WTC11 (cell line): ENCODE data around the gene SUZ12. TPM values are rescaled to one million over a fixed set of nuclear protein-coding genes. Genes with fewer than 3 reads are reported as not detected.

Experiments used
- ATAC-seq: fragments of 200-7000 bp; cut with Tn5 transposase; 2 replicates; pipeline ENCODE4 v1.10.0; 2021; ENCODE audit warnings: mild to moderate bottlenecking, moderate library complexity
- CTCF ChIA-PET: fragments of 300-600 bp; sonication (Branson Sonifier 250); formaldehyde crosslinking; loops from one replicate; lab custom pipeline; 2021; ENCODE audit warnings: antibody characterized with exemption; lab: Charles Lee
- POLR2A ChIA-PET: fragments of 350-600 bp; sonication (Branson Sonifier 250); formaldehyde crosslinking; loops from one replicate; lab custom pipeline; 2021; ENCODE audit warnings: antibody characterized with exemption; lab: Charles Lee
- DNase-seq: peaks from one replicate; pipeline ENCODE4 v3.0.0; 2021; ENCODE audit warnings: low spot score
- H3K27ac Mint-ChIP-seq: 2 replicates; pipeline ENCODE4 v1.8.0; 2021; ENCODE audit warnings: mixed read lengths
- H3K27me3 Mint-ChIP-seq: 2 replicates; pipeline ENCODE4 v1.8.0; 2021; ENCODE audit warnings: low read depth, mild to moderate bottlenecking, moderate library complexity, mixed read lengths
- H3K36me3 Mint-ChIP-seq: 2 replicates; pipeline ENCODE4 v1.8.0; 2021; ENCODE audit warnings: mixed read lengths
- H3K4me1 Mint-ChIP-seq: 2 replicates; pipeline ENCODE4 v1.8.0; 2022; ENCODE audit warnings: mixed read lengths
- H3K4me3 Mint-ChIP-seq: 2 replicates; pipeline ENCODE4 v1.8.0; 2021; ENCODE audit warnings: mild to moderate bottlenecking, moderate library complexity, mixed read lengths
- H3K9me3 Mint-ChIP-seq: 2 replicates; pipeline ENCODE4 v1.8.0; 2021; ENCODE audit warnings: mixed read lengths
- CDX4 ChIP-seq: fragments of 250-450 bp; sonication (Bioruptor Pico); IDR thresholded peaks from 2 replicates; pipeline ENCODE4 v1.9.0; 2021; ENCODE audit warnings: moderate library complexity, mild to moderate bottlenecking, inconsistent platforms, borderline replicate concordance
- CTCF ChIP-seq: fragments of 200-600 bp; IDR thresholded peaks from 2 replicates; pipeline ENCODE4 v1.8.0; 2022; ENCODE audit warnings: antibody characterized with exemption
- E2F1 ChIP-seq: sonication (generic); formaldehyde crosslinking; IDR thresholded peaks from 2 replicates; pipeline ENCODE4 v1.8.0; 2022; ENCODE audit warnings: mild to moderate bottlenecking, missing genetic modification reagents
- ELF4 ChIP-seq: sonication (generic); formaldehyde crosslinking; IDR thresholded peaks from 2 replicates; pipeline ENCODE4 v1.8.1; 2022; ENCODE audit warnings: low read depth, mild to moderate bottlenecking, moderate library complexity, missing genetic modification reagents
- EMX1 ChIP-seq: fragments of 250-450 bp; sonication (Bioruptor Pico); IDR thresholded peaks from 2 replicates; pipeline ENCODE4 v1.8.0; 2021; ENCODE audit warnings: mild to moderate bottlenecking
- FOXP1 ChIP-seq: sonication (generic); formaldehyde crosslinking; IDR thresholded peaks from 2 replicates; pipeline ENCODE4 v1.8.0; 2022; ENCODE audit warnings: missing genetic modification reagents, mild to moderate bottlenecking, moderate library complexity, borderline replicate concordance
- HMGA2 ChIP-seq: fragments of 250-450 bp; sonication (Bioruptor Pico); IDR thresholded peaks from 2 replicates; pipeline ENCODE4 v1.4.0; 2021; ENCODE audit warnings: mild to moderate bottlenecking, moderate library complexity
- JUN ChIP-seq: sonication (generic); formaldehyde crosslinking; IDR thresholded peaks from 2 replicates; pipeline ENCODE4 v1.8.0; 2023; ENCODE audit warnings: mild to moderate bottlenecking, missing genetic modification reagents
- MAX ChIP-seq: sonication (generic); formaldehyde crosslinking; IDR thresholded peaks from 2 replicates; pipeline ENCODE4 v1.8.0; 2022; ENCODE audit warnings: mild to moderate bottlenecking, missing genetic modification reagents
- MXD4 ChIP-seq: fragments of 250-450 bp; sonication (Bioruptor Pico); IDR thresholded peaks from 2 replicates; pipeline ENCODE4 v1.8.0; 2021; ENCODE audit warnings: mild to moderate bottlenecking, moderate library complexity, borderline replicate concordance
- NFE2L1 ChIP-seq: sonication (generic); formaldehyde crosslinking; IDR thresholded peaks from 2 replicates; pipeline ENCODE4 v1.8.1; 2023; ENCODE audit warnings: missing genetic modification reagents
- NR2C2 ChIP-seq: sonication (generic); formaldehyde crosslinking; IDR thresholded peaks from 2 replicates; pipeline ENCODE4 v1.8.0; 2022; ENCODE audit warnings: mild to moderate bottlenecking, missing genetic modification reagents
- PRDM15 ChIP-seq: sonication (generic); formaldehyde crosslinking; IDR thresholded peaks from 2 replicates; pipeline ENCODE4 v1.8.0; 2022; ENCODE audit warnings: missing genetic modification reagents
- RORB ChIP-seq: fragments of 250-450 bp; sonication (Bioruptor Pico); IDR thresholded peaks from 2 replicates; pipeline ENCODE4 v1.9.0; 2021; ENCODE audit warnings: mild to moderate bottlenecking
- SMAD3 ChIP-seq: sonication (generic); formaldehyde crosslinking; IDR thresholded peaks from 2 replicates; pipeline ENCODE4 v1.8.0; 2022; ENCODE audit warnings: missing genetic modification reagents, mild to moderate bottlenecking, borderline replicate concordance
- SOX15 ChIP-seq: fragments of 250-450 bp; sonication (Bioruptor Pico); IDR thresholded peaks from 2 replicates; pipeline ENCODE4 v1.9.0; 2021; ENCODE audit warnings: mild to moderate bottlenecking
- USF2 ChIP-seq: sonication (generic); formaldehyde crosslinking; IDR thresholded peaks from 2 replicates; pipeline ENCODE4 v1.8.1; 2023; ENCODE audit warnings: mild to moderate bottlenecking, missing genetic modification reagents, moderate library complexity
- ZBTB21 ChIP-seq: sonication (generic); formaldehyde crosslinking; IDR thresholded peaks from 2 replicates; pipeline ENCODE4 v1.8.1; 2023; ENCODE audit warnings: mild to moderate bottlenecking, missing genetic modification reagents, borderline replicate concordance
- ZBTB43 ChIP-seq: sonication (generic); formaldehyde crosslinking; IDR thresholded peaks from 2 replicates; pipeline ENCODE4 v1.8.1; 2023; ENCODE audit warnings: mild to moderate bottlenecking, missing genetic modification reagents
- ZMAT4 ChIP-seq: fragments of 250-450 bp; sonication (Bioruptor Pico); IDR thresholded peaks from 2 replicates; pipeline ENCODE4 v1.9.0; 2021; ENCODE audit warnings: mild to moderate bottlenecking
- total RNA-seq: library from RNA; stranded (reverse); gene quantifications from 3 replicates; pipeline ENCODE4 v1.2.3, GENCODE V29; 2021

The SUZ12 gene
- total RNA-seq, 1 experiment from 2014 or later = 28.4 TPM

GRCh38 chr17:31902693-31903092, 34.1 kb upstream of the SUZ12 start (continued):
- no peak for TF ChIP-seq ZMAT4
- TF ChIP-seq, all 79 proteins: peak for 0

- Mint-ChIP-seq H3K27me3 (no peaks in the 10 kb centered on the region), H3K9me3 (no peaks in the 10 kb centered on the region), H3K27ac (no peak overlapping the region), H3K36me3 (peaks cover 3% of the 10 kb centered on the region; the same call in 1 of the 2 replicates), H3K4me3 (no peak overlapping the region), H3K4me1 (peaks cover 2% of the 10 kb centered on the region; the same call in 1 of the 2 replicates)
- no peak for ATAC-seq
- TF ChIP-seq SMAD3 (CRISPR knock-in tag) (no peak), MAX (CRISPR knock-in tag) (no peak), E2F1 (CRISPR knock-in tag) (no peak)
- POLR2A ChIA-PET = no interaction called here
- DNase-seq = no peak
- CTCF ChIA-PET = interaction anchor here (1.3 kb wide), 1 partner anchor 8 kb away, joined by 4 read pairs; no protein-coding TSS in a partner anchor
Measured at GRCh38 chr17:31903401-31903800, 33.4 kb upstream of the SUZ12 start.

- H3K9me3 Mint-ChIP-seq = no peaks in the 10 kb centered on the region
- H3K4me3 Mint-ChIP-seq = no peak overlapping the region
- POLR2A ChIA-PET = no interaction called here
Measured at GRCh38 chr17:31907342-31907962, 29.4 kb upstream of the SUZ12 start.

More at GRCh38 chr17:31907342-31907962, 29.4 kb upstream of the SUZ12 start:
- DNase-seq (no peak), ATAC-seq (no peak)
- CTCF ChIA-PET = no interaction called here
- Mint-ChIP-seq H3K27me3 (no peaks in the 10 kb centered on the region), H3K4me1 (no peaks in the 10 kb centered on the region), H3K36me3 (no peaks in the 10 kb centered on the region), H3K27ac (no peak overlapping the region)
- TF ChIP-seq HMGA2 (CRISPR knock-in tag) = no peak
- no peak for TF ChIP-seq CTCF
- TF ChIP-seq ZBTB21 = no peak
- no peak for TF ChIP-seq CDX4 (CRISPR knock-in tag)
- TF ChIP-seq ELF4 = no peak
- TF ChIP-seq USF2 = no peak
- TF ChIP-seq JUN = no peak
- TF ChIP-seq PRDM15 = no peak
- no peak for TF ChIP-seq SOX15 (CRISPR knock-in tag)
- TF ChIP-seq MXD4 = no peak
- no peak for TF ChIP-seq RORB (CRISPR knock-in tag)
- no peak for TF ChIP-seq NR2C2 (CRISPR knock-in tag)
- no peak for TF ChIP-seq ZBTB43 (CRISPR knock-in tag)
- TF ChIP-seq EMX1 (CRISPR knock-in tag) = no peak
- TF ChIP-seq FOXP1 (CRISPR knock-in tag) = no peak
- no peak for TF ChIP-seq NFE2L1 (CRISPR knock-in tag)
